HG03460 (cell line): Measurements from ENCODE around the gene GPR35.

Source experiments
- ATAC-seq: cut with Tn5 transposase; IDR thresholded peaks from one replicate; pipeline ENCODE4 v1.9.1; 2021; ENCODE audit not compliant: unreplicated experiment

Gene GPR35

DNA sequence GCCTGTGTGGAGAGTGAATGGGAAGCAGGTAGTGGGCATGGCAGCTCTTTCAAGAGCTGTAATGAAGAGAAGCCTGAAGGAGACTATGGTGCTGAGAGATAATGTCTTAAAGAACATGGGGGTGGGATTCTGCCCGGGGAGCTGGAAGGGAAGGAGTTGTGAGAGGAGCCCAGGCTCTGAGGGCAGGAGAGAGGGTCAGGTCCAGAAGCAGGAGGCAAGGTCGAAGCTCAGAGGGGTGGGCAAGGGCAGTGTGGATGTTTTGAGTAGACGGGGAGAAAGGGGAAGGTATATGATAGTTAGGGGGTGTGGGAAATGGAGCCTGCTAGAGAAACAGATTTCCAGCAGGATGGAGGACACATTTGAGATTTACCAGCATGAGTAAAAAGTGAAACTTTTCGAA lies 36.6 kb upstream of the GPR35 start:
- ATAC-seq = no peak

- ATAC-seq = no peak
These were observed 35.9 kb upstream of the GPR35 start for GRCh38 chr2:240589375-240589774.

DNA sequence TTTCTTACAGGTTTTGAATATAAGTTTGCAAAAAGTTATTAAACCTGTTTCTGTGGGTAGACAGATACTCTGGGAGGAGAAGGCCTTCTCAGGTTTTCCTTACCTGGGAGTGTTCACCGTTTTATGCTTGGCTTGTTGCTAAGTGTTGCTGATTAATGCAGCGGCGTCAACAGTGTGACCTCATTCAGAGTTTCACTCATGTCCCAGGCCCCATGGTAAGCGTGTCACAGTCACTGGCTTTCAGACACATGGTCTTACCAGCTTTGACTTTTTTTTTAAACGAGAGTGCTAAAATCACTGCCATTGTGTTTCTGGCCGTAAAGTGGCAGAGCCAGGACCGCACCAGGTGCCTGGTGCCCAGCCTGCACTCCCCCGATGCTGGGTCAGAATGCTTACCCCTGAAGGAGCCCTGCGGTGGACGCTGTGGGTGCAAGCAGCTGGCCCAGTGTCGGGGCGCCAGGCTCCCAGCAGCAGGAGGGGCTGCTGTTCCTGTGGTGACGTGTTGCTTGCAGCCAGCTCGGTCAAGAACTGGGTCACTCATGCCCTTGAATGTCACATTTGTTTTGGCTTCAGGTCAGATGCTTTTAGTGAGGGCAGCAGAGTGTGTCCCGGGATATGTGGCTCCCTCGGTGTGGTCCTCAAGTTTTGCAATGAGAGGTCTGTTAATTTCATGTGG lies 35.3 kb upstream of the GPR35 start:
- ATAC-seq = no peak

- no peak for ATAC-seq
These were observed 34.6 kb upstream of the GPR35 start for GRCh38 chr2:240590681-240591111.

- no peak for ATAC-seq
These were observed 34.1 kb upstream of the GPR35 start for GRCh38 chr2:240591226-240591625.

GRCh38 chr2:240591784-240592183 lies 33.5 kb upstream of the GPR35 start:
- no peak for ATAC-seq

DNA sequence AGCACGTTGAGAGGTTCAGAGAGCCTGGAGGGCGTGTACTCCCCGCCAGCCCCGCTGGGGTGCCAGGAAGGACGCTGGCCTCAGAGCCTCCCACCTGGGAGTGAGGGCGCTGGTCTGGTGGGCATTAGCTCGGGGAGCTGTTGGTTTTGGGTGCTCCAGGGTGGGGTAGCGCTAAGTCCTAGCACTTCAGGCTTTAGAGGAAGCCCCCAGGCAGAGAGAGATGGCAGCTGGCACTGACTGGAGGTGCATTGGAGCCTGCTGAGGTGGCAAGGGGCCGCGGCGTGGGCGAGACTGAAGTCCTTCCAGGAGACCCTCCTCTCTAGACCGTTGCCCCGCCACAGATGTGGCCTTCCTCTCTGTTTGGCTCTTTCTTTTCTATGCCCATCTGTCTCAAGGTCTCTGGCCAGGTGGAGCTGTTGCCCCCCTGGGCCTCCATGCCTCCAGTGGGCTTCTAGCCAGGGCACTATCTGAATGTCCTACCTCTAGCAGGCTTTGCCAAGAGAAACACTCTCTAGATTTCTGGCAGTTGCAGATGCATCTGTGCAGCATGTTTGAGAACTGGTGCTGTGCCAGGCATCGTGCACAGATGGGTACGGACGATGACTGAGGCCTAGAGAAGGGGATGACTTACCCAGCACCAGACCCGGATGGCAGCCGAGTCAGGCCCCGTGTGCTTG lies 32.1 kb upstream of the GPR35 start:
- no peak for ATAC-seq

GRCh38 chr2:240593703-240594451 lies 31.4 kb upstream of the GPR35 start:
- ATAC-seq = no peak

DNA sequence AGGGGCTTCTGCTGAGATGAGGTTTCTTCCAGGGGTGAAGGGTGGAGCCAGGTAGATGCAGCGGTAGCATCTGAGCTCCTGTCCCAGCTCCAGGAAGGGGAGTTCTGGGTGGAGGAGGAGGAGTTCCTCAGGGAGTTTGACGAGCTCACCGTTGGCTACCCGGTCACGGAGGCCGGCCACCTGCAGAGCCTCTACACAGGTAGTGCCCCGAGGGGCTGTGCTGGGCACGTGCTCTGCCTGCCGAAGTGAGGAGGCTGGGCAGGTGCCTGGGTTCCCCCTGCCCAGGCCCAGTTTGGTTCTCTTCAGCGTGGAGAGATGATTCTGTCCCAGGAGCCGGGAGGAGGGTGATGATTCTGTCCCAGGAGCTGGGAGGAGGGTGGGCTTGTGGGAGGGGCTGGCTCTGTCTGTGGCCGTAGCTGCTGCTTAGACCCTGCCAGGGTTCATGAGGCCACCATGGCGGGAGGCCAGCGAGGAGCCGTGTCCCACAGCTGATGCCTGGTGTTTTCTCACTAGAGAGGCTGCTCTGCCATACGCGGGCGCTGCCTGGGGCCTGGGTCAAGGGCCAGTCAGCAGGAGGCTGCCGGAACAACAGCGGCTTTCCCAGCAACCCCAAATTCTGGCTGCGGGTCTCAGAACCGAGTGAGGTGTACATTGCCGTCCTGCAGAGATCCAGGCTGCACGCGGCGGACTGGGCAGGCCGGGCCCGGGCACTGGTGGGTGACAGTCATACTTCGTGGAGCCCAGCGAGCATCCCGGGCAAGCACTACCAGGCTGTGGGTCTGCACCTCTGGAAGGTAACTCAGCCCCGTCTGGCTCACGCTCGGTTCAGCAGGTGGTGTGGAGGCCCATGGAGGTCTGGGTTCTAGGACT lies 30.5 kb upstream of the GPR35 start:
- ATAC-seq = no peak

- no peak for ATAC-seq
These were observed 29.8 kb upstream of the GPR35 start for GRCh38 chr2:240595381-240596079.

GRCh38 chr2:240596080-240596460 lies 29.2 kb upstream of the GPR35 start:
- no peak for ATAC-seq

GRCh38 chr2:240596491-240596931 lies 28.8 kb upstream of the GPR35 start:
- ATAC-seq = no peak

DNA sequence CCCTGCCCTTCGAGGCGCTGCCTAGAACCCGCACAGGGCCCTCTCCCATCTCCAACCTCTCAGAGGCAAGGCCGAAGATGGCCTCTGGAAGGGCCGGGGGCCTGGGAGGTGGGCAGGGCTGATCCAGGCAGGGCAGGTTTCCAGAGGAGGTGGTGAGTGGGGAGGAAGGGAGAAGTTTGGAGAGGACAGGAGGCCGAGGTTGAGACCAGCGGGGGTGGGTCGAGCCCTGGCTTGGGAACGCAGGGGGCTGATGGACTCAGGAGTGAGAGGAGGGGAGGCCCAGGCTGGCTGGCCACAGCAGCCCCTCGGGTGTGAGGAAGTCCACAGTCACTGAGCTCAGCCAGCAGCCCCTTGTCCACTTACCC lies 28.2 kb upstream of the GPR35 start:
- ATAC-seq = no peak

- no peak for ATAC-seq
These were observed 27.7 kb upstream of the GPR35 start for GRCh38 chr2:240597419-240598181.

GRCh38 chr2:240598311-240598911 lies 26.9 kb upstream of the GPR35 start:
- no peak for ATAC-seq

GRCh38 chr2:240599141-240599583 lies 26.1 kb upstream of the GPR35 start:
- no peak for ATAC-seq

- no peak for ATAC-seq
These were observed 24.8 kb upstream of the GPR35 start for GRCh38 chr2:240600451-240600961.

DNA sequence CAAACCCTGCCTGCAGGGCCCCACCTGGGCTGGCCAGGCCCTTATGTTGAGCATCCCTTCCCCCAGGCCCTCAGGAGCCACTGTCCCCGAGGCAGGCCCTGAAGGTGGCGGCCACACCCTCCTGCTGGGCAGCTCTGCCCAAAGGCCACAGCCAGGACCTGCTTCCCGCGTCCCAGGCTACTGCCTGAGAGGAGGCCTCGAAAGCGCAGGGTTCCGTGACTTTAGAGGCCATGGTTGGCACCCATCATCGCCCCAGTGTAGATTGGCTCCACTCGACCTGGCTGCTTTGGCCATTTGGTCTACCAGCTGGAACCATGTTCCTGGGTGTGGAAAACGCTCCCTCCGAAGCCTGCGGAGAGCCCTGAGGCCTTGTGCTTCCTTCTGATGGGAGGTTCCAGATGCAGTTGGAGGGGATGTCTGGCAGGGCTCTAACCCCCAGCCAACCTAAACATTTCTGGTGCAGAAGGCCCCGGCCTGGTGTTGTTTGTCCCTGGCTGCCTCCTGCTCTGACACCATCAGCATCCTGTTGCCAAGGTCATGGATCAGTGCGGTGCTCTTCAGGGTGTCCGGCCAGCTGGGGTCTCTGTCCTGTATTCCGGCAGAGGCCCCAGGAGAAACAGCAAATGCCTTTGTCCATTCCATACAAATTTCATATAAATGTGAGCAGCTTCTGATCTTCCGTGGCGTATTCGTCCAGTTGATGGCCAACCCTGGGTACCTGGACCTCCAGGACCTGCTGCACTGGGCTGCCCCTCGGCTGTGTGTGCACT lies 24.0 kb upstream of the GPR35 start:
- no peak for ATAC-seq

GRCh38 chr2:240601831-240602160 lies 23.5 kb upstream of the GPR35 start:
- ATAC-seq = no peak
